IPS DF 6.9 (cell line): ENCODE measurements around the gene BBOF1.
"Not testable (repeated sequence)": the region's sequence is repeated elsewhere in the genome, so short reads cannot be mapped to it uniquely, and the experiment has no call there.

ENCODE experiments used
- DNase-seq: peaks from one replicate; pipeline ENCODE4 v3.0.0-alpha.2; 2013; ENCODE audit warnings: low read depth, low spot score
- H3K27ac ChIP-seq: one replicate; pipeline ENCODE4 v1.5.1; 2013; ENCODE audit warnings: low read length, control low read depth
- H3K27me3 ChIP-seq: 2 replicates; pipeline ENCODE4 v1.6.1; 2013; ENCODE audit warnings: mild to moderate bottlenecking, low read length; ENCODE audit not compliant: control insufficient read depth, insufficient read depth
- H3K36me3 ChIP-seq: 2 replicates; pipeline ENCODE4 v1.6.1; 2013; ENCODE audit warnings: low read length; ENCODE audit not compliant: control insufficient read depth, insufficient read depth
- H3K4me1 ChIP-seq: 2 replicates; pipeline ENCODE4 v1.6.1; 2013; ENCODE audit warnings: low read length; ENCODE audit not compliant: control insufficient read depth, insufficient read depth
- H3K4me3 ChIP-seq: 2 replicates; pipeline ENCODE4 v1.5.1; 2013; ENCODE audit warnings: mild to moderate bottlenecking, low read length
- H3K9me3 ChIP-seq: 2 replicates; pipeline ENCODE4 v1.6.1; 2013; ENCODE audit warnings: low read length, inconsistent platforms; ENCODE audit not compliant: control insufficient read depth, insufficient read depth
- WGBS: extraction: QIAGEN DNeasy Blood & Tissue Kit; methylation state at CpG from one replicate; pipeline ENCODE4 v1.1.7; 2013; ENCODE audit warnings: mixed read lengths, missing lambda C conversion rate; ENCODE audit not compliant: insufficient read length, insufficient coverage; 5-methylcytosine and 5-hydroxymethylcytosine counted together

BBOF1 gene

GRCh38 chr14:74089251-74090020 lies 70.3 kb downstream of the BBOF1 start:
- H3K4me3 ChIP-seq, result no peak overlapping the region
- no peaks in the 10 kb centered on the region for H3K27me3 ChIP-seq
- H3K27ac ChIP-seq, result no peak overlapping the region
- no peaks in the 10 kb centered on the region; the same call in 1 of the 2 replicates for H3K36me3 ChIP-seq
- no peak for DNase-seq
- H3K9me3 ChIP-seq, result no peaks in the 10 kb centered on the region
- no peaks in the 10 kb centered on the region for H3K4me1 ChIP-seq
- no CpG with 5 or more reads among the region's 8 CpGs for WGBS

GRCh38 chr14:74105381-74105780 lies 86.2 kb downstream of the BBOF1 start:
- no peaks in the 10 kb centered on the region for H3K4me1 ChIP-seq
- no peak overlapping the region for H3K4me3 ChIP-seq
- WGBS, result no CpG with 5 or more reads among the region's 2 CpGs
- no peak for DNase-seq
- peaks cover 2% of the 10 kb centered on the region; the same call in 1 of the 2 replicates for H3K36me3 ChIP-seq
- H3K27ac ChIP-seq, result no peak overlapping the region
- H3K9me3 ChIP-seq, result no peaks in the 10 kb centered on the region
- H3K27me3 ChIP-seq, result no peaks in the 10 kb centered on the region

- Histone ChIP-seq H3K9me3 (no peaks in the 10 kb centered on the region), H3K4me1 (no peaks in the 10 kb centered on the region), H3K4me3 (no peak overlapping the region), H3K27ac (no peak overlapping the region), H3K36me3 (no peaks in the 10 kb centered on the region; the same call in 1 of the 2 replicates), H3K27me3 (no peaks in the 10 kb centered on the region)
- no CpG with 5 or more reads among the region's 1 CpG for WGBS
- no peak for DNase-seq
Observed at GRCh38 chr14:74109369-74109768, 90.2 kb downstream of the BBOF1 start.

- not testable (repeated sequence) for H3K9me3 ChIP-seq, H3K27me3 ChIP-seq, H3K4me1 ChIP-seq, DNase-seq, H3K4me3 ChIP-seq, H3K27ac ChIP-seq, H3K36me3 ChIP-seq
- no CpG with 5 or more reads among the region's 13 CpGs for WGBS
Observed at GRCh38 chr14:74111395-74112216, 92.5 kb downstream of the BBOF1 start.
